Measurements from ENCODE around the gene PPP4C.

DNA sequence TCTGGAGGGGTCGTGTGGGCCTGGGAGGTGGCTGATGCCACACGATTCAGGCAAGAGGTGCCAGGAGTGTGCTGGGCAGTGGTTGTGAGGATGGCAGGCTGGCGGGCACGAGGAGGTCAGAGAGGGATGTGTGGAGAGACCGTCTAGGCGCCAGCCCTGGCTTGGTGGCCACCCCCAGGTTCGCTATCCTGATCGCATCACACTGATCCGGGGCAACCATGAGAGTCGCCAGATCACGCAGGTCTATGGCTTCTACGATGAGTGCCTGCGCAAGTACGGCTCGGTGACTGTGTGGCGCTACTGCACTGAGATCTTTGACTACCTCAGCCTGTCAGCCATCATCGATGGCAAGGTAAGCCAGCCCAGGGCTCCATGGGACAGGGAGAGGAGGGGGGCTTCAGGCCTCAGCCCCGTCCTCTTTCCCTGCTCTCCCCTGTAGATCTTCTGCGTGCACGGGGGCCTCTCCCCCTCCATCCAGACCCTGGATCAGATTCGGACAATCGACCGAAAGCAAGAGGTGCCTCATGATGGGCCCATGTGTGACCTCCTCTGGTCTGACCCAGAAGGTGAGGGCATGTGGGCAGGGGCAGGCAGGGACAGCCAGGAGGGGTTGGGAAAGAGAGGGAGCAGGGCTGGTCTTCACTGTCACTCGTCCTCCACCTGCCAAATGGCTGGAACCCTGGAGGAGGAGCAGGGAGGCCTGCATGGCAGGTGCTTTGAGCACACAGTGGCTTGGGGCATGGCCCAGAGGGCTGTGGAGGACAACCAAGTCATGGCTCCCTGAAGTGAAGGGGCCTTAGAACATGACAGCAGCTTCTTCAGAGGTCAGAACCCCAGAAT lies 7.6 kb downstream of the PPP4C start:
- no peak for TF ChIP-seq TAF1 (IDR thresholded peaks at IDR 0.05; ENCODE audit: low read depth)
- TF ChIP-seq RAD21 (conservative IDR thresholded peaks at IDR 0.05), result no peak

Measured in neural cell (in vitro differentiated cells).